Measurements from ENCODE around the gene HDAC1. TPM values are rescaled to one million over a fixed set of nuclear protein-coding genes. Genes with fewer than 3 reads are reported as not detected.

The HDAC1 gene
- total RNA-seq, 1 experiment from 2014 or later: 186 TPM

- Mint-ChIP-seq H3K27ac (ENCODE audit: unreplicated experiment) (no peak overlapping the region), H3K27me3 (ENCODE audit: unreplicated experiment) (no peaks in the 10 kb centered on the region), H3K9me3 (ENCODE audit: low read depth, unreplicated experiment) (no peaks in the 10 kb centered on the region), H3K4me3 (ENCODE audit: low read depth, unreplicated experiment) (peak overlapping the region; percentile 85), H3K36me3 (ENCODE audit: insufficient read depth, unreplicated experiment) (peaks cover 65% of the 10 kb centered on the region), H3K4me1 (ENCODE audit: low read depth, unreplicated experiment) (peaks cover 74% of the 10 kb centered on the region)
- no TSS peak for BruUV-seq (replicated peaks)
- TF ChIP-seq CTCF (IDR thresholded peaks at IDR 0.05; ENCODE audit: unreplicated experiment): no peak
- intact Hi-C loops (cut with micrococcal nuclease; ENCODE audit: unreplicated experiment): no loop called here
- no peak for DNase-seq
- CTCF ChIA-PET: interaction anchor here (0.7 to 1.0 kb wide), 5 partner anchors 10 to 95 kb away, joined by 3 to 5 read pairs (median 3); partner anchors contain the start of gene BSDC1
These were observed 43.6 kb downstream of the HDAC1 start for GRCh38 chr1:32335535-32335789.

DNA sequence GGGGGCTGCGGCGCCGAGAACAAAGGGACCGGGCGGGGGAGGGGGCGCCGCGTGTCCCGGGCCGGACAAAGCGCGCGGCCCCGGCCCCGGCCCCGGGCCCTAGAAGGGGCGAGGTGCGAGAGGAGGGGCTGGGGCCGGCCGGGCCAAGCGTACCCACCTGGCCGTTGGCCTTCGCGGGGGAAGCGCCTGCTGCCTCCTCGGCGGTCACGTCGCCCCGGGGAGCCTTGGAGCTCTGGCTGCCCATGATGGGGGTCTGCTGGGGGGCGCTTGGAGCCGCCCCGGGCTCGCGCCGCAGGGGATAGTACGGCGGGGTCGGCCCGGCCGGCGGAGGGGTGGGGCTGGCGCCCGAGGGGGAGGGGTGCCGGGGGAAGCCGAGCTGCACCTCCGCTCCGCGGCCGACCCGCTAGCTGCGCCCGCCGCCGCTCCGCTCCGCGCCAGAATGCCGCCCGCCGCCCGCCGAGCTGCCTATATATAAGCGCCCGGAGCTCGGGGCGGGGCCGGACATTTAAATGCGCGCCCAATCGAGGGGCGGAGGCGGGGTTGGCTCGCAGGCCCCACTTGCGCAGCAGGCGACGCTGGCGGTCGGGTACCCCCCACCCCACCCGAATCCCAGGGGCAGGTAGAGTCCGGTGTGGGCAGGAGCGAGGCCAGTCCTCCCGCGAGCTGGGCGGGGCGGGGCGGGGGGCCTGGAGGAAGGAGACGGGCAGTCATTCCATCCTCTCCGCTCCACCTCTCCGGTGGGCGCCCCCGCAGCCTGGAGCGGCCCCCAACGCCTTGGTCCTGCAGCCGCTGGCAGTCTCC is 44.1 kb downstream of the HDAC1 start, which contains the start of gene MARCKSL1:
Gene MARCKSL1 (minus strand): TSS at position 444 of the 801 bp plus-strand sequence. CDS start 200 bp downstream, at position 244.
- CTCF ChIA-PET: interaction anchor here (0.5 to 1.0 kb wide), 7 partner anchors 10 to 522 kb away, joined by 3 to 5 read pairs (median 3); partner anchors contain the start of gene BSDC1
- H3K27me3 Mint-ChIP-seq (ENCODE audit: unreplicated experiment): no peaks in the 10 kb centered on the region
- DNase-seq: peak; percentile 85
- H3K36me3 Mint-ChIP-seq (ENCODE audit: insufficient read depth, unreplicated experiment): peaks cover 59% of the 10 kb centered on the region
- TF ChIP-seq CTCF (IDR thresholded peaks at IDR 0.05; ENCODE audit: unreplicated experiment): no peak
- peaks cover 71% of the 10 kb centered on the region for H3K4me1 Mint-ChIP-seq (ENCODE audit: low read depth, unreplicated experiment)
- BruUV-seq (replicated peaks): no TSS peak
- intact Hi-C loops (cut with micrococcal nuclease; ENCODE audit: unreplicated experiment): no loop called here
- H3K4me3 Mint-ChIP-seq (ENCODE audit: low read depth, unreplicated experiment): peak within 1 kb of the TSS; percentile 85
- no peaks in the 10 kb centered on the region for H3K9me3 Mint-ChIP-seq (ENCODE audit: low read depth, unreplicated experiment)
- peak within 1 kb of the TSS; percentile 80 for H3K27ac Mint-ChIP-seq (ENCODE audit: unreplicated experiment)

DNA sequence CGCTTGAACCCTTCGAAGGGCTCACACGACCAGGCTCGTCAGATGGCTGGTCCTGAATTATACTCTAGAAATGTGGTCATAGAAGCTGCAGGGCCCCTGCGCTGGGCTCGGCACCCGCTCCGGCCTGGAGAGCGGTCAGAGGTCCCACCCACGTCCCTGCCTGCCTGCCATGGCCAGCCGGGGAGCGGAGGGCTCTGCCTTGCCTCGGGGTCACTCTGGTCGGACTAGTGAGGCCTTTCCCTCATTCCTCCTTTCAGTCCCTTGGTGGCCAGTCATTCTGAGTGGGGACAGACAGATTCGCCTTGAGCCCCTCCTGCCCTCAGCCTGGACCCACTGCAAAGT is 44.7 kb downstream of the HDAC1 start:
- peak overlapping the region; percentile 85 for H3K4me3 Mint-ChIP-seq (ENCODE audit: low read depth, unreplicated experiment)
- no peak for DNase-seq
- H3K27me3 Mint-ChIP-seq (ENCODE audit: unreplicated experiment): no peaks in the 10 kb centered on the region
- H3K4me1 Mint-ChIP-seq (ENCODE audit: low read depth, unreplicated experiment): peaks cover 65% of the 10 kb centered on the region
- peak overlapping the region; percentile 54 for H3K27ac Mint-ChIP-seq (ENCODE audit: unreplicated experiment)
- no peak for TF ChIP-seq CTCF (IDR thresholded peaks at IDR 0.05; ENCODE audit: unreplicated experiment)
- H3K36me3 Mint-ChIP-seq (ENCODE audit: insufficient read depth, unreplicated experiment): peaks cover 54% of the 10 kb centered on the region
- no TSS peak for BruUV-seq (replicated peaks)
- H3K9me3 Mint-ChIP-seq (ENCODE audit: low read depth, unreplicated experiment): no peaks in the 10 kb centered on the region
- intact Hi-C loops (cut with micrococcal nuclease; ENCODE audit: unreplicated experiment): no loop called here
- CTCF ChIA-PET: interaction anchor here (0.5 to 1.0 kb wide), 4 partner anchors 9 to 183 kb away, joined by 3 to 5 read pairs (median 4); no protein-coding TSS in a partner anchor

DNA sequence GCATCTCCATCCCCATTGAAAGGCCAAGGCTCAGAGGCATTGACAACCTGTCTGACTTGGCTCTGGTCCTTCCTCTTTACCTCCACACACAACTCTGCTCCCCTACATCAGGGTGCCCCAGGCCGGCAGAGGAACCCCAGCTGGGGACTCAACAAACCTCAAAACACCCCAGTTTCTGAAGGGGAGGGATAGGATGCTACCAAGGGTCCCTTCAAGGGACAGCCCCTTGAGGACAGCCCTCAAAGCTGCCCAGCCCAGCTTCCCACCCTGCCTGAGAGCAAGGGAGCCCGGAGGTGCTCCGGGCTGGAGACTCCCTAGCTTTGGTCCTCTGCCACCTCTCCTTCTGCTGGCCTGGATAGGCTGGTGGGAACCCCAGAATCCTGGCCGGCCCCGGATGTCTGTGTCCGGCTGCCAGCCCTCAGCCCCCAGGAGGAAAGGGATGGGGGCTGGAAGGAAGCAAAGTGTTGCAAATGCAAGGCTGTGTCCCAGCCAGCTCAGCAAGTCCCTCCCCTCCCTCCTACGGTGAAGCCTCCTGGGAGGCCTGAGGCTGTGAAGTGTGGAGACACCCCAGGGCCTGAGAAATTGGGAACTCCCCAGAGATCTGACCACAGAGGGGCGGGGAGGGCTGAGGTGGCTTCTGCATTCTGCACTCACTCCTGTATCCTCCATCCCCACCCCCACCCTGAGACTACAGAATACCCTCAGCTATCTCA is 45.2 kb downstream of the HDAC1 start:
- peaks cover 59% of the 10 kb centered on the region for H3K4me1 Mint-ChIP-seq (ENCODE audit: low read depth, unreplicated experiment)
- peaks cover 48% of the 10 kb centered on the region for H3K36me3 Mint-ChIP-seq (ENCODE audit: insufficient read depth, unreplicated experiment)
- peak overlapping the region; percentile 54 for H3K27ac Mint-ChIP-seq (ENCODE audit: unreplicated experiment)
- CTCF ChIA-PET: interaction anchor here (0.7 to 0.8 kb wide), 2 partner anchors 19 to 157 kb away, joined by 3 read pairs; no protein-coding TSS in a partner anchor
- H3K4me3 Mint-ChIP-seq (ENCODE audit: low read depth, unreplicated experiment): peak overlapping the region; percentile 85
- peak; percentile 18 for DNase-seq
- intact Hi-C loops (cut with micrococcal nuclease; ENCODE audit: unreplicated experiment): no loop called here
- no peaks in the 10 kb centered on the region for H3K9me3 Mint-ChIP-seq (ENCODE audit: low read depth, unreplicated experiment)
- no peaks in the 10 kb centered on the region for H3K27me3 Mint-ChIP-seq (ENCODE audit: unreplicated experiment)
- BruUV-seq (replicated peaks): no TSS peak
- TF ChIP-seq CTCF (IDR thresholded peaks at IDR 0.05; ENCODE audit: unreplicated experiment): no peak
